IMR-90 (cell line): ENCODE measurements around the gene PIK3R4. TPM values are rescaled to one million over a fixed set of nuclear protein-coding genes. Genes with fewer than 3 reads are reported as not detected.

Source experiments
- ATAC-seq: fragments of 200-7000 bp; cut with Tn5 transposase; 2 replicates; pipeline ENCODE4 v1.9.1; 2020; ENCODE audit warnings: low read depth, mild to moderate bottlenecking, moderate library complexity
- BruUV-seq: library from RNA; stranded (reverse); fragments of 400-500 nt; replicated peaks from 2 replicates; lab custom pipeline; 2021; lab: Mats Ljungman, UMichigan
- CTCF ChIA-PET: fragments of 300-600 bp; formaldehyde crosslinking; extraction: SDS; loops from one replicate; lab custom pipeline; 2021; ENCODE audit warnings: antibody characterized with exemption; lab: Yijun Ruan, JAX
- POLR2A ChIA-PET: fragments of 300-600 bp; sonication (Branson Sonifier 250); formaldehyde crosslinking; loops from one replicate; lab custom pipeline; 2022; ENCODE audit warnings: antibody characterized with exemption; ENCODE audit not compliant: unreplicated experiment; lab: Charles Lee
- DNase-seq: peaks from one replicate; pipeline ENCODE4 v3.0.0; 2013
- H2AFZ ChIP-seq: replicated peaks from 2 replicates; pipeline ENCODE3; 2013; ENCODE audit warnings: low read length, mild to moderate bottlenecking; ENCODE audit not compliant: poor library complexity
- H2AK5ac ChIP-seq: 2 replicates; pipeline ENCODE4 v1.6.1; 2013; ENCODE audit warnings: low read depth, low read length, inconsistent platforms
- H2AK9ac ChIP-seq: replicated peaks from 2 replicates; pipeline ENCODE3; 2013; ENCODE audit warnings: mild to moderate bottlenecking, low read depth, low read length, moderate library complexity; ENCODE audit not compliant: poor library complexity
- H2BK120ac ChIP-seq: 2 replicates; pipeline ENCODE4 v1.6.1; 2013; ENCODE audit warnings: low read depth, low read length, inconsistent platforms
- H2BK15ac ChIP-seq: 3 replicates; pipeline ENCODE4 v1.6.1; 2013; ENCODE audit warnings: low read depth, low read length, inconsistent platforms
- H2BK20ac ChIP-seq: 2 replicates; pipeline ENCODE4 v1.6.1; 2013; ENCODE audit warnings: low read depth, mild to moderate bottlenecking, inconsistent platforms, low read length, moderate library complexity
- H2BK5ac ChIP-seq: 2 replicates; pipeline ENCODE4 v1.6.1; 2013; ENCODE audit warnings: mild to moderate bottlenecking, low read depth, low read length, inconsistent platforms; ENCODE audit not compliant: poor library complexity, severe bottlenecking
- H3K14ac ChIP-seq: replicated peaks from 2 replicates; pipeline ENCODE4 v1.6.1; 2013; ENCODE audit warnings: low read depth, low read length, inconsistent platforms
- H3K18ac ChIP-seq: 2 replicates; pipeline ENCODE4 v1.6.1; 2013; ENCODE audit warnings: low read depth, low read length, control low read depth
- H3K23ac ChIP-seq: 2 replicates; pipeline ENCODE4 v1.6.1; 2013; ENCODE audit warnings: low read depth, low read length, inconsistent platforms
- H3K27ac ChIP-seq: 2 replicates; pipeline ENCODE4 v1.5.1; 2013; ENCODE audit warnings: mild to moderate bottlenecking, control low read depth, low read length; ENCODE audit not compliant: insufficient read depth
- H3K27me3 ChIP-seq: 2 replicates; pipeline ENCODE4 v1.6.1; 2013; ENCODE audit warnings: low read length; ENCODE audit not compliant: control insufficient read depth, insufficient read depth
- H3K36me3 ChIP-seq: 2 replicates; pipeline ENCODE4 v1.6.1; 2013; ENCODE audit warnings: low read length, mixed read lengths; ENCODE audit not compliant: control insufficient read depth, insufficient read depth
- H3K4ac ChIP-seq: 2 replicates; pipeline ENCODE4 v1.6.1; 2013; ENCODE audit warnings: low read depth, low read length, inconsistent platforms
- H3K4me1 ChIP-seq: 2 replicates; pipeline ENCODE4 v1.6.1; 2013; ENCODE audit warnings: low read length, mixed read lengths; ENCODE audit not compliant: control insufficient read depth, insufficient read depth
- H3K4me2 ChIP-seq: 2 replicates; pipeline ENCODE4 v1.6.1; 2013; ENCODE audit warnings: low read depth, mild to moderate bottlenecking, control low read depth, low read length, moderate library complexity
- H3K4me3 ChIP-seq: 2 replicates; pipeline ENCODE4 v1.5.1; 2013; ENCODE audit warnings: low read depth, mild to moderate bottlenecking, control low read depth, low read length, moderate library complexity; ENCODE audit not compliant: insufficient read depth
- H3K56ac ChIP-seq: 2 replicates; pipeline ENCODE4 v1.6.1; 2013; ENCODE audit warnings: low read length, inconsistent platforms; ENCODE audit not compliant: insufficient read depth; ENCODE audit errors: extremely low read depth
- H3K79me1 ChIP-seq, 2 experiments: 2 replicates each; pipeline ENCODE4 v1.6.1; 2013; ENCODE audit warnings: low read length in 2 of 2, inconsistent platforms in 1 of 2, low read depth in 1 of 2
- H3K9ac ChIP-seq: 2 replicates; pipeline ENCODE4 v1.6.1; 2013; ENCODE audit warnings: low read depth, low read length, control low read depth
- H3K9me1 ChIP-seq: 2 replicates; pipeline ENCODE4 v1.6.1; 2013; ENCODE audit warnings: low read length, inconsistent platforms; ENCODE audit not compliant: insufficient read depth
- H3K9me3 ChIP-seq: 2 replicates; pipeline ENCODE4 v1.6.1; 2013; ENCODE audit warnings: low read length; ENCODE audit not compliant: control insufficient read depth, insufficient read depth
- H4K20me1 ChIP-seq: 2 replicates; pipeline ENCODE4 v1.6.1; 2013; ENCODE audit warnings: low read length, inconsistent platforms; ENCODE audit not compliant: insufficient read depth
- H4K5ac ChIP-seq: 2 replicates; pipeline ENCODE4 v1.6.1; 2013; ENCODE audit warnings: mild to moderate bottlenecking, low read depth, low read length, control low read depth
- H4K8ac ChIP-seq, 2 experiments: 2 replicates each; pipeline ENCODE4 v1.6.1; 2013; ENCODE audit warnings: low read depth in 2 of 2, low read length in 2 of 2, control low read depth in 1 of 2, inconsistent platforms in 1 of 2
- H4K91ac ChIP-seq: 2 replicates; pipeline ENCODE4 v1.6.1; 2013; ENCODE audit warnings: low read depth, low read length, inconsistent platforms; ENCODE audit not compliant: insufficient read depth
- CTCF ChIP-seq: conservative IDR thresholded peaks from 2 replicates; pipeline ENCODE4 v1.5.1; 2012; ENCODE audit warnings: mild to moderate bottlenecking, low read depth, low read length, improper control_type of control experiment
- POLR2A ChIP-seq: IDR thresholded peaks from 2 replicates; pipeline ENCODE4 v1.6.1; 2012; ENCODE audit warnings: mild to moderate bottlenecking, low read depth, low read length
- RFX5 ChIP-seq: IDR thresholded peaks from 2 replicates; pipeline ENCODE4 v1.8.0; 2012; ENCODE audit warnings: low read depth, mild to moderate bottlenecking, low read length, moderate library complexity
- SMC3 ChIP-seq: fragments of 150-350 bp; IDR thresholded peaks from 2 replicates; pipeline ENCODE4 v1.6.1; 2016; ENCODE audit warnings: low read depth, mild to moderate bottlenecking, antibody characterized with exemption, low read length, moderate library complexity
- WGBS, 2 experiments: methylation state at CpG; one replicate each; pipeline versions ENCODE4 v1.1.5 to v1.1.7; 2013; ENCODE audit warnings: missing lambda C conversion rate in 2 of 2; ENCODE audit not compliant: insufficient read length in 1 of 2; ENCODE audit errors: extremely low coverage in 2 of 2; 5-methylcytosine and 5-hydroxymethylcytosine counted together
- dilution Hi-C: fragments of 300-500 bp; cut with HindIII; formaldehyde crosslinking; loops from one replicate; pipeline ENCODE4 v1.14.3; 2018; ENCODE audit warnings: low sequenced_read_pairs; ENCODE audit not compliant: unreplicated experiment
- in situ Hi-C: fragments of 300-500 bp; cut with MboI; formaldehyde crosslinking; loops from 3 replicates; pipeline ENCODE4 v1.14.3; 2019; ENCODE audit warnings: low sequenced_read_pairs, inconsistent platforms, mixed read lengths
- intact Hi-C: fragments of 100-400 bp; cut with micrococcal nuclease; formaldehyde crosslinking; loops from 2 replicates; pipeline ENCODE4 v1.10.0; 2022
- polyA plus RNA-seq, 3 experiments: library from polyadenylated mRNA; depleted of rRNA; stranded (reverse); fragments of >200 nt; gene quantifications; 2 replicates each; pipeline ENCODE4 v1.2.3, GENCODE V29; 2012; ENCODE audit warnings: low replicate concordance in 1 of 3
- total RNA-seq: library from RNA; depleted of rRNA; stranded (reverse); fragments of >200 nt; gene quantifications from 2 replicates; pipeline ENCODE4 v1.2.3, GENCODE V29; 2012

Gene PIK3R4
- total and polyA plus RNA-seq, 2 of the 4 experiments (the other 2 are of a cell fraction), result 19.7 to 27.2 TPM

- intact Hi-C loops, result loop anchor here (10.0 kb wide), 1 partner anchor 58 kb away; the partner anchor contains the start of gene PIK3R4
Observed at GRCh38 chr3:130686833-130687232, 59.8 kb downstream of the PIK3R4 start.

More at GRCh38 chr3:130686833-130687232, 59.8 kb downstream of the PIK3R4 start:
- Histone ChIP-seq H3K4me1 (no peaks in the 10 kb centered on the region), H3K27me3 (no peaks in the 10 kb centered on the region), H2AK5ac (no peak overlapping the region), H4K8ac (no peak overlapping the region), H2AK9ac (no peak overlapping the region), H3K36me3 (peaks cover 20% of the 10 kb centered on the region), H2AFZ (no peak overlapping the region), H4K5ac (no peak overlapping the region), H3K27ac (no peak overlapping the region), H3K18ac (no peak overlapping the region), H3K9me3 (no peaks in the 10 kb centered on the region), H4K91ac (no peak overlapping the region), H3K79me1 (no peaks in the 10 kb centered on the region), H2BK5ac (no peak overlapping the region), H3K23ac (no peak overlapping the region), H2BK15ac (no peak overlapping the region), H4K20me1 (no peaks in the 10 kb centered on the region), H2BK120ac (no peak overlapping the region), H2BK20ac (no peak overlapping the region), H3K9me1 (peaks cover 3% of the 10 kb centered on the region; the same call in 1 of the 2 replicates), H3K4me2 (no peak overlapping the region), H3K14ac (no peak overlapping the region), H3K56ac (no peak overlapping the region), H3K4ac (no peak overlapping the region), H3K9ac (no peak overlapping the region), H3K4me3 (no peak overlapping the region)
- dilution Hi-C loops, result no loop called here
- no peak for ATAC-seq
- TF ChIP-seq POLR2A (no peak), RFX5 (no peak), CTCF (no peak), SMC3 (no peak)
- in situ Hi-C loops, result no loop called here
- WGBS, 2 experiments, result no CpG with 5 or more reads among the region's 1 CpG
- BruUV-seq, result no TSS peak
- POLR2A ChIA-PET, result no interaction called here
- DNase-seq, result no peak
- CTCF ChIA-PET, result interaction anchor here (1.1 kb wide), 1 partner anchor 15 kb away, joined by 3 read pairs; no protein-coding TSS in a partner anchor
